Small intestine (tissue), 7 donors: ENCODE data around the gene SYT13. TPM values are rescaled to one million over a fixed set of nuclear protein-coding genes. Genes with fewer than 3 reads are reported as not detected.

Experiments
- DNase-seq, 2 donors: peaks; one replicate each; pipeline versions ENCODE4 v3.0.0 to v3.0.0-alpha.2; 2013
- FAIRE-seq: peaks from 2 replicates; lab custom pipeline; 2012; peaks lifted over from hg19 to GRCh38; lab: Jason Lieb, UNC
- H3K27ac ChIP-seq, 3 donors: one replicate each; pipeline ENCODE4 v1.5.1; 2013; ENCODE audit warnings: low read length in 2 of 3, mild to moderate bottlenecking in 2 of 3, control low read depth in 1 of 3, inconsistent platforms in 1 of 3, low read depth in 1 of 3, moderate library complexity in 1 of 3
- H3K27me3 ChIP-seq, 3 donors: one replicate each; pipeline ENCODE4 v1.6.1; 2013; ENCODE audit warnings: low read length in 3 of 3, inconsistent platforms in 1 of 3; ENCODE audit not compliant: control insufficient read depth in 3 of 3, insufficient read depth in 3 of 3
- H3K36me3 ChIP-seq, 3 donors: one replicate each; pipeline ENCODE4 v1.6.1; 2013; ENCODE audit warnings: low read length in 3 of 3, inconsistent platforms in 1 of 3, low read depth in 1 of 3, mild to moderate bottlenecking in 1 of 3, moderate library complexity in 1 of 3; ENCODE audit not compliant: control insufficient read depth in 3 of 3, insufficient read depth in 2 of 3
- H3K4me1 ChIP-seq, 3 donors: one replicate each; pipeline ENCODE4 v1.6.1; 2013; ENCODE audit warnings: low read length in 2 of 3, inconsistent platforms in 1 of 3, low read depth in 1 of 3, mild to moderate bottlenecking in 1 of 3, moderate library complexity in 1 of 3; ENCODE audit not compliant: control insufficient read depth in 3 of 3, insufficient read depth in 2 of 3
- H3K4me3 ChIP-seq, 3 donors: one replicate each; pipeline ENCODE4 v1.5.1; 2013; ENCODE audit warnings: low read length in 3 of 3, control low read depth in 1 of 3, inconsistent platforms in 1 of 3, low read depth in 1 of 3, mild to moderate bottlenecking in 1 of 3, moderate library complexity in 1 of 3
- H3K9me3 ChIP-seq, 2 donors: one replicate each; pipeline ENCODE4 v1.6.1; 2013; ENCODE audit warnings: low read depth in 1 of 2, low read length in 1 of 2; ENCODE audit not compliant: control insufficient read depth in 2 of 2, insufficient read depth in 1 of 2
- WGBS, 3 donors: extraction: QIAGEN DNeasy Blood & Tissue Kit; methylation state at CpG; one replicate each; pipeline ENCODE4 v1.1.7; 2013; 5-methylcytosine and 5-hydroxymethylcytosine counted together
- polyA plus RNA-seq, 4 donors: library from polyadenylated mRNA; stranded (reverse) in 3 of 4; unstranded in 1 of 4; fragments of 200-250 nt in 3 of 4; fragments of 120-200 nt in 1 of 4; gene quantifications; one replicate each; pipeline versions ENCODE4 v1.2.1 to v1.2.3, GENCODE V29; 2013
- donor health status: healthy with polysubstance abuse.
- donor health status: control.
- donor health status: control.
- donor health status: Bipolar disorder and iron deficiency.
- donor health status: healthy.

The SYT13 gene
- polyA plus RNA-seq, 4 donors: 2.0 to 44.2 (median 12.3) TPM

DNA sequence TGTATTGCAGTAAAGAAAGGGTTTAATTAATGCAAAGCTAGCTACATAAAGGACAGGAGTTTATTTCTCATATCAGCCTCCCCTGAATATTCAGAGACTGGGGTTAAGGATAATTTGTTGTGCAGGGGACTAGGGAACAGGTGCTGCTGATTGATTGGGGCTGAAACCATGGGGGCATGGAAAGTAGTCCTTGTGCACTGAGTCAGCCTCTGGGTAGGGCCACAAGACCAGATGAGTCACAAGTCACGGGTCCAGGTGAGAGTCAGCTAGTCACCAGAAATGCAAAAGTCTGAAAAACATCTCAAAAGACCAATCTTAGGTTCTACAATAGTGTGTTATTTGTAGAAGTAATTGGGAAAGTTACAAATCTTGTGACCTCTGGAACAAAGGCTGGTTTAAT, 32.9 kb upstream of the SYT13 start:
- H3K27me3 ChIP-seq: peaks cover 0 to 2% (median 0%) of the 10 kb centered on the region in 3 donors
- no peaks in the 10 kb centered on the region for H3K36me3 ChIP-seq
- no peak overlapping the region for H3K4me3 ChIP-seq
- no peaks in the 10 kb centered on the region for H3K9me3 ChIP-seq
- no peak for FAIRE-seq
- 35 to 76% (median 65%) methylated on average over 1 of the region's 1 CpG for WGBS, 3 donors
- no peak for DNase-seq
- H3K4me1 ChIP-seq: no peaks in the 10 kb centered on the region
- no peak overlapping the region for H3K27ac ChIP-seq

DNA sequence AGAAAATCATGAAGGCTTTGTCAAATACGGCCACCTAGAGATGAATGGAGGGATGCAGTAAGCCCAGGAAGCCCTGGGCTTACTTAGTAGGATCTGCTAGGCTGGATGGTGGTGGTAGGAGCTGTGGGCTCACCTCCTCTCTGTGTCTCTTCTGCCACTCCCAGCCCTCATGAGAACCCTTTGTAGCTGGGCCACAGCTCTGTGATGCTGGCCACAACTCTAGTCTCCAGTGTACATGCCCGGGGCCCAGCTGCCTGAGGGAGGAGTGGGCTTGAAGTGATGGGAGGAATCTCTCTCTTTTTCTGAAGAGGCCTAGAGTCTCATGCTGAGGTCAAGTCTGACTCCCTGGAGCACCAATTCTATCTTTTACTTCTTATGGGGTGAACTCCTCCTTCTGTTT, 32.4 kb upstream of the SYT13 start:
- 76 to 91% (median 76%) methylated on average over 2 of the region's 2 CpGs for WGBS, 3 donors
- H3K9me3 ChIP-seq: no peaks in the 10 kb centered on the region
- H3K36me3 ChIP-seq: no peaks in the 10 kb centered on the region
- peaks cover 0 to 2% (median 0%) of the 10 kb centered on the region in 3 donors for H3K27me3 ChIP-seq
- no peak overlapping the region for H3K4me3 ChIP-seq
- DNase-seq: no peak
- no peaks in the 10 kb centered on the region for H3K4me1 ChIP-seq
- H3K27ac ChIP-seq: no peak overlapping the region
- FAIRE-seq: no peak

DNA sequence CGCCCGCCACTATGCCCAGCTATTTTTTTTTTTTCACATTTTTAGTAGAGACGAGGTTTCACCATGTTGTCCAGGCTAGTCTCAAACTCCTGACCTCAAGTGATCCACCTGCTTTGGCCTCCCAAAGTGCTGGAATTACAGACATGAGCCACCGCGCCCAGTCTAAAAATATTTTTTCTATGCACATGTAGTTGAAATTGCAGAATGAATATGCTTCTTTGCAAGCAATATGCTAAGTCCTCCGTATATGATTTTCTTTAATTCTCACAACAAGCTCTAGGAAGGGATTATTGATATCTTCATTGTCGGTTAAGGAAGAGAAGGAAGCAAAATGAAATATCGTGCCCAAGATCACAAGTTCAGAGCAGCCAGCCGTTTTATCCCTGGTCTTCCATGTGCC, 30.1 kb upstream of the SYT13 start:
- no peak for FAIRE-seq
- no peak overlapping the region for H3K4me3 ChIP-seq
- no peaks in the 10 kb centered on the region for H3K4me1 ChIP-seq

DNA sequence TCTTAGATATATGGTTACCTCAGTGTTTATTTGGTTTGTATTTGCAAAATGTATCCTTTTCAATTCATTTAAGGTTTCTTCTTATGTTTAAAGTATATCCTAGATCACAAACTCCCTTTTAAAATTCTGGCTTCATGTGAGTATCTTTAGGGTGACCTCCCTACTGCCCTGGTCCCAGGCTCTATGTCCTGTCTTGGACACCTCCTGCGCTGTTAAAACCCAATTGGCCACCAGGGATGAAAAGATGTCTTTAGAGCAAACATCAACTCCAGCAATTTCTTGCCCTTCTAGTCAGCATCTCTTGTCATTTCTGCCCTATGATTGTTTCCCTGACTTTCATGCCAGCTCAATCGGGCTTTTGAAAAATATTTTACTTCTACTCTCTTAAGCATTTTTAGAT, 28.8 kb upstream of the SYT13 start:
- Histone ChIP-seq H3K27me3 (no peaks in the 10 kb centered on the region), H3K4me3 (no peak overlapping the region), H3K4me1 (no peaks in the 10 kb centered on the region), H3K9me3 (no peaks in the 10 kb centered on the region), H3K36me3 (no peaks in the 10 kb centered on the region), H3K27ac (no peak overlapping the region)
- DNase-seq (no peak), FAIRE-seq (no peak)
- 91 to 96% (median 93%) methylated on average over 2 of the region's 2 CpGs for WGBS, 3 donors

More for the DNA sequence above, 30.1 kb upstream of the SYT13 start:
- H3K36me3 ChIP-seq: no peaks in the 10 kb centered on the region
- DNase-seq: no peak
- H3K9me3 ChIP-seq: no peaks in the 10 kb centered on the region
- H3K27me3 ChIP-seq: peaks cover 0 to 2% (median 0%) of the 10 kb centered on the region in 3 donors
- H3K27ac ChIP-seq: no peak overlapping the region
- 88 to 93% (median 91%) methylated on average over 9 of the region's 9 CpGs for WGBS, 3 donors

DNA sequence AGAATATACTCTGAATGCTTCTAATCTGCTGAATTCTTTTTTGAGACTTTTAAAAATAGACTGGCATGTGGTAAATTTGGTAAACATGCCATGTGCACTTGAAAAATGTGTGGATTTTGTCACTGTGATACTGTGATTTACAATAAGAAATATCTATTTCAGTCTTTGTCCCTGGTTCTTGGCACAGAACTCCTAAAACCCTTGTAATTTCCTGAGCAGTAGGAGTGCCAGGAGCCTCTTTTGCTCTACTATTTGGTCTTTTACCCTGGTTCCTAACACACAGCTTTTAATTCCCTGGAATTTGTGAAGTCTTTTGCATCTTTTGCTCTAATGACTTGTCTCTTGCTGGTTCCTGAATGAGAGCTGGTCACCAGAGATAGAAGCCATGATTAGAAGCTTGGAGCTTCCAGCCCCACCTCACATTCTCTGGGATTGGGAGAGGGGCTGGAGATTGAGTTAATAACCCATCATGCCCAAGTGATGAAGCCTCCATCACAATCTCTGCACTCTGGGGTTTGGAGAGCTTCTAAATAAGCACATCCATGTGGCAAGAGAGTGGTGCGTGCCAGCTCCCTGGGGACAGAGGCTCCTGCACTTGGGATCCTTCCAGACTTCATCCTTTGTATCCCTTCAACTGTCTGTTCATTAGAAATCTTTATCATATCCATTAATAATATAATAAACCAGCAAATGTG, 27.2 kb upstream of the SYT13 start:
- Histone ChIP-seq H3K9me3 (no peaks in the 10 kb centered on the region), H3K27ac (no peak overlapping the region), H3K4me1 (no peaks in the 10 kb centered on the region), H3K4me3 (no peak overlapping the region), H3K36me3 (no peaks in the 10 kb centered on the region), H3K27me3 (no peaks in the 10 kb centered on the region)
- WGBS, 3 donors: 79 to 100% (median 100%) methylated on average over 1 of the region's 1 CpG
- no peak for DNase-seq
- FAIRE-seq: no peak

DNA sequence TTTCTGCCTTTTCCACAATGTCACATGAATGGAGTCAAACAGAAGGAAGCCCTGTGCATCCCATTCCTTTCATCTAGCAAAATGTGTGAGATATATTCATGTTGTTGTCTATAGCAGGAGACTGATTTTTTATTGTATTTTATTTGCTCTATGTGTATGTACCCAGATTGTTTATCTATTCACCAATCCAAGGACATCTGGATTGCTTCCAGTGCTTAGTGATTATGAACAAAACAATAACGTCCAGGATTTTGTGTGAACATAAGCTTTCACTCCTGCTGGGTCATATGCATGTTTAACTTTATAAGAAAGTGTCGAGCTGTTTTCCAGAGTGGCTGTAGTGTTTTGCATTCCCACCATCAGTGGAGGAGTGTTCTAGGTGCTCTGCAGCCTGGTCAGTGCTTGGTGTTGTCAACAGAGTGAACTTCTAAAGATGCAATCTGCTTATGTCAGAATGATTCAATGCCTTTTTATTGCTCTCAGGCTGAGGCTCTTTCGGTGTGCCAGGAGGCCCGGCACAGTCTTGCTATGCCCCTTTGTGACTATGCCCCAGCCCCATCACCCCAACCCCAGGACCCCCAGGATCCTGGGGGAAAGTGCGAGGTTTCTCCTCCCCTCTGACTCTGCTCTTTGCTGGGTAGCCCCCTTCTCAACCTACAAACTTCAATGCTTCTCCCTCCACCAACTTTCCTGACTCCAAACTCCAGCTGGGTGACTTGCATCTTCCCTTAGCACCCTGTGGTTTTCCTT, 19.9 kb upstream of the SYT13 start:
- Histone ChIP-seq H3K27me3 (no peaks in the 10 kb centered on the region), H3K4me3 (no peak overlapping the region), H3K27ac (no peak overlapping the region), H3K36me3 (no peaks in the 10 kb centered on the region), H3K4me1 (peaks cover 0 to 5% (median 4%) of the 10 kb centered on the region in 3 donors), H3K9me3 (no peaks in the 10 kb centered on the region)
- no peak for FAIRE-seq
- 15 to 41% (median 21%) methylated on average over 5 of the region's 5 CpGs for WGBS, 3 donors
- no peak for DNase-seq

DNA sequence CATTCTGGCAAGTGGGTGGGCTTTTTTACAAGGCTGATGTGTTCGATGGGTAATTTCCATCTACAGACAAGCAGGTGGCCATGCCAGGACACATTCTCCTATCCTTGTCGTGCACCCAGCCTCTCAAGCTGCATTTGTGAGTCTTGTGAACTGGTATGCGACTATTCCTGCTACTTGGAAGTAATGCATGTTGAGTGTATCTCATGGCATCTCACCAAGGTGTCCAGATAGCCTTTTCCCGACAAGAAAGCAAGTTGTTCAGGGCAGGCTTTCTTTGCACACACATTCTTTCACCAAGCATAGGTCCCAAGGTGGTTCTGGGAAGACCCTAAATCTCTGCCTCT, 18.8 kb upstream of the SYT13 start:
- H3K4me3 ChIP-seq: no peak overlapping the region
- H3K27ac ChIP-seq: no peak overlapping the region
- DNase-seq (no peak), FAIRE-seq (no peak)
- H3K4me1 ChIP-seq: peaks cover 0 to 7% (median 4%) of the 10 kb centered on the region in 3 donors
- WGBS, 3 donors: 89 to 97% (median 90%) methylated on average over 4 of the region's 4 CpGs
- no peaks in the 10 kb centered on the region for H3K27me3 ChIP-seq
- H3K36me3 ChIP-seq: no peaks in the 10 kb centered on the region
- H3K9me3 ChIP-seq: no peaks in the 10 kb centered on the region

DNA sequence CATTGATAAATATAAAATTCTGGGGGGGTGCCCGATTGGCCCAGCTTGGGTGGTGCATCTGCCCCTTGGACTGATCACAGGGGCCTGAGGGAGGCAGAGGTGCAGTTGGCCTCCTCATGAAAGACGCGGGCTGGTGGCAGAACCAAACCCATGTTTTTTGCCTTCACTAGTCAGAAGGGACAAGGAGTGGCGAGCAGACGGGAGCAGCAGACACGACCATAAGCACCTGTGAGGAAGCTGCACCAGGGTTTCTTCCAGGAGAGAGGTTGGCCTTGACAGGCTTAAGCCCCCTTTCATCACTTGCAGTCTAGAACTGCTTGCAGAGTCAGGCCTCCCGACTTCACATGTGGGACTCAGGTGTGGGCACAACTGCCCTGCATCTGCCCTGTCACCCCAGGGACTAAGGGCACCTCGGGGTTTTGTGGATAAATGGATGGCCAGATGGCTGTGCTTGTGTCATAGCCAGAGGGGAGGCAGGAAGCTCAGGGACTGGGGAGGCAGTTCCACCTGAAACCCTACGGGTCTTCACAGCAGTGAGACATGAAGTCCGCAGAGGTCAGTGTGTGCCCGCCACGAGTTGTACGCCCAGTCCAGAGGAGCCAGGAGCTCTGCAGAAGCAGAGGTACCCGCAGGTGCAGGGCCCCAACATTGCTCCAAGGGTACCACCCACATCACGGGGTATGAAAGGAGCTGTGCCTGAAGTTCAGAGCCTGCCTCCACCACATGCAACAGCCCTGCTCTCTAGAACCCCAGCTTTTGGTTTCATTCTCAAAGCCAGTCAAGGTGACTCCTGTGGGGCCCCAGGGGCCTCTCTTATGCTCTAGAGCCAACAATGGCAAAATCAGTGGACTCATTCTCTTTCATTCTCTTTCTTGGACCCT, 18.2 kb upstream of the SYT13 start:
- 80 to 86% (median 84%) methylated on average over 15 of the region's 15 CpGs for WGBS, 3 donors

More for the DNA sequence above, 18.2 kb upstream of the SYT13 start:
- Histone ChIP-seq H3K36me3 (no peaks in the 10 kb centered on the region), H3K4me1 (peaks cover 0 to 7% (median 4%) of the 10 kb centered on the region in 3 donors), H3K27me3 (no peaks in the 10 kb centered on the region), H3K9me3 (no peaks in the 10 kb centered on the region), H3K4me3 (no peak overlapping the region), H3K27ac (no peak overlapping the region)
- FAIRE-seq (no peak), DNase-seq (no peak)
